Gastrocnemius medialis (tissue), 4 donors: ENCODE data around the gene LHX3. TPM values are rescaled to one million over a fixed set of nuclear protein-coding genes. Genes with fewer than 3 reads are reported as not detected.

ENCODE experiments used
- ATAC-seq, 2 donors: fragments of 150-250 bp; one replicate each; pipeline ENCODE4 v1.9.1; 2016
- DNase-seq, 2 donors: peaks; one replicate each; pipeline ENCODE4 v3.0.0-alpha.2; 2019
- H3K27ac ChIP-seq, 4 donors: fragments of 200-600 bp; sonication (generic); 1 replicate in 1 of 4; 2 replicates in 3 of 4; pipeline ENCODE4 v1.5.1; 2016 to 2018; ENCODE audit warnings: mild to moderate bottlenecking in 2 of 4, moderate library complexity in 1 of 4
- H3K27me3 ChIP-seq, 3 donors: fragments of 200-600 bp; sonication (generic) in 2 of 3; 1 replicate in 1 of 3; 2 replicates in 2 of 3; pipeline versions ENCODE4 v1.5.1 to v1.6.0; 2016 to 2019; ENCODE audit warnings: mild to moderate bottlenecking in 1 of 3, moderate library complexity in 1 of 3
- H3K36me3 ChIP-seq, 2 donors: fragments of 200-600 bp; sonication (generic) in 1 of 2; one replicate each; pipeline ENCODE4 v1.5.1; 2017 to 2018
- H3K4me1 ChIP-seq, 2 donors: fragments of 200-600 bp; sonication (generic) in 1 of 2; one replicate each; pipeline ENCODE4 v1.5.1; 2016 to 2017; ENCODE audit warnings: mild to moderate bottlenecking in 2 of 2
- H3K4me3 ChIP-seq, 4 donors: fragments of 200-600 bp; sonication (generic) in 3 of 4; 1 replicate in 1 of 4; 2 replicates in 3 of 4; pipeline ENCODE4 v1.5.1; 2016 to 2019; ENCODE audit warnings: mild to moderate bottlenecking in 2 of 4
- H3K9me3 ChIP-seq, 3 donors: fragments of 200-600 bp; sonication (generic) in 2 of 3; 1 replicate in 1 of 3; 2 replicates in 2 of 3; pipeline ENCODE4 v1.5.1; 2016 to 2019
- POLR2A ChIP-seq, 2 donors: fragments of 450-650 bp; IDR thresholded peaks; one replicate each; pipeline ENCODE4 v1.6.1; 2017; ENCODE audit warnings: antibody characterized with exemption in 2 of 2, mild to moderate bottlenecking in 2 of 2, moderate library complexity in 2 of 2
- in situ Hi-C, 4 donors: fragments of 200-750 bp; cut with MboI; loops; one replicate each; pipeline versions ENCODE4 v1.15.0 to v1.8.0; 2017; ENCODE audit warnings: low sequenced_read_pairs in 4 of 4
- intact Hi-C: fragments of 100-400 bp; cut with DNase I; formaldehyde crosslinking; loops from one replicate; pipeline ENCODE4 v1.15.1; 2023; ENCODE audit warnings: low total_unique reads
- total RNA-seq, 4 donors: library from RNA; depleted of rRNA; stranded (reverse); fragments of >200 nt; gene quantifications; one replicate each; pipeline versions ENCODE4 v1.1.0 to v1.2.3, GENCODE V29; 2016
- TF ChIP-seq, protein P1 (sequence below), 5 experiments: fragments of 450-650 bp in 3 of 5; fragments of 200-600 bp in 2 of 5; sonication (generic) in 2 of 5; IDR thresholded peaks in 4 of 5; conservative IDR thresholded peaks in 1 of 5; 1 replicate in 4 of 5; 2 replicates in 1 of 5; pipeline ENCODE4 v1.5.1; 2016 to 2019; ENCODE audit warnings: antibody characterized with exemption in 5 of 5, mild to moderate bottlenecking in 3 of 5, moderate library complexity in 3 of 5

Gene LHX3
- total RNA-seq, 4 donors from 2014 or later, result not detected

DNA sequence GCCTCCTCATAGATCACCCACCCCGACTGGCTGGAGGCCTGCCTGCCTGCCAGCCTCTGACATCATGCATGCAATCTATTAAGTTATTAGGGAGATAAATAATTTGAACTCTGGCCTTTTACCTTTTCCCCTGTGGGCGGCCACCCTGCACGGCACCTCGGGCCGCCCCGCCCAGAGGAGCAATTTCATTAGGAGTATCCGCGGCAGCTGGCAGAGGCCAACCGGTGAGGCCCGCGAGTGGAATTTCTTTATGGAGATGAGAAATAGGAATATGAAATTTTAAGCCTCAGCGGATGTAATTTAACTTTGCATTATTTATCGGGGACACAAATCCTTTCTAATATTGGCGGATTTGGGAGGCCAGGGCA is 22.5 kb downstream of the LHX3 start:
- H3K9me3 ChIP-seq, result no peaks in the 10 kb centered on the region
- intact Hi-C loops (no loop called here), in situ Hi-C loops (no loop called here)
- H3K36me3 ChIP-seq, result no peaks in the 10 kb centered on the region
- TF ChIP-seq POLR2A (IDR thresholded peaks at IDR 0.05), result no peak
- TF ChIP-seq, protein P1, sequence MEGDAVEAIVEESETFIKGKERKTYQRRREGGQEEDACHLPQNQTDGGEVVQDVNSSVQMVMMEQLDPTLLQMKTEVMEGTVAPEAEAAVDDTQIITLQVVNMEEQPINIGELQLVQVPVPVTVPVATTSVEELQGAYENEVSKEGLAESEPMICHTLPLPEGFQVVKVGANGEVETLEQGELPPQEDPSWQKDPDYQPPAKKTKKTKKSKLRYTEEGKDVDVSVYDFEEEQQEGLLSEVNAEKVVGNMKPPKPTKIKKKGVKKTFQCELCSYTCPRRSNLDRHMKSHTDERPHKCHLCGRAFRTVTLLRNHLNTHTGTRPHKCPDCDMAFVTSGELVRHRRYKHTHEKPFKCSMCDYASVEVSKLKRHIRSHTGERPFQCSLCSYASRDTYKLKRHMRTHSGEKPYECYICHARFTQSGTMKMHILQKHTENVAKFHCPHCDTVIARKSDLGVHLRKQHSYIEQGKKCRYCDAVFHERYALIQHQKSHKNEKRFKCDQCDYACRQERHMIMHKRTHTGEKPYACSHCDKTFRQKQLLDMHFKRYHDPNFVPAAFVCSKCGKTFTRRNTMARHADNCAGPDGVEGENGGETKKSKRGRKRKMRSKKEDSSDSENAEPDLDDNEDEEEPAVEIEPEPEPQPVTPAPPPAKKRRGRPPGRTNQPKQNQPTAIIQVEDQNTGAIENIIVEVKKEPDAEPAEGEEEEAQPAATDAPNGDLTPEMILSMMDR (IDR thresholded peaks at IDR 0.05 in 4 of 5, conservative IDR thresholded peaks at IDR 0.05 in 1 of 5), result no peak
- no peaks in the 10 kb centered on the region for H3K4me1 ChIP-seq
- no peak for DNase-seq
- no peak overlapping the region for H3K4me3 ChIP-seq
- ATAC-seq, result no peak
- no peak overlapping the region for H3K27ac ChIP-seq
- peaks cover 14 to 29% (median 23%) of the 10 kb centered on the region in 3 donors for H3K27me3 ChIP-seq

- no peak overlapping the region for H3K27ac ChIP-seq
- ATAC-seq (no peak), DNase-seq (no peak)
- H3K36me3 ChIP-seq, result no peaks in the 10 kb centered on the region
- intact Hi-C loops, result no loop called here
- H3K4me1 ChIP-seq, result no peaks in the 10 kb centered on the region
- H3K27me3 ChIP-seq, result peaks cover 9 to 26% (median 18%) of the 10 kb centered on the region in 3 donors
- in situ Hi-C loops, result no loop called here
- no peak overlapping the region for H3K4me3 ChIP-seq
- TF ChIP-seq POLR2A (IDR thresholded peaks at IDR 0.05), result no peak
- TF ChIP-seq, protein P1 (IDR thresholded peaks at IDR 0.05 in 4 of 5, conservative IDR thresholded peaks at IDR 0.05 in 1 of 5), result no peak
- no peaks in the 10 kb centered on the region for H3K9me3 ChIP-seq
These were observed 23.0 kb downstream of the LHX3 start for GRCh38 chr9:136181784-136182419.

GRCh38 chr9:136180586-136180985 is 24.3 kb downstream of the LHX3 start:
- Histone ChIP-seq H3K36me3 (no peaks in the 10 kb centered on the region), H3K9me3 (no peaks in the 10 kb centered on the region), H3K4me3 (no peak overlapping the region), H3K27me3 (peaks cover 1 to 17% (median 13%) of the 10 kb centered on the region in 3 donors), H3K4me1 (no peaks in the 10 kb centered on the region), H3K27ac (no peak overlapping the region)
- in situ Hi-C loops, result no loop called here
- DNase-seq (no peak), ATAC-seq (no peak)
- TF ChIP-seq, protein P1 (IDR thresholded peaks at IDR 0.05 in 4 of 5, conservative IDR thresholded peaks at IDR 0.05 in 1 of 5), result no peak
- TF ChIP-seq POLR2A (IDR thresholded peaks at IDR 0.05), result no peak
- intact Hi-C loops, result no loop called here

DNA sequence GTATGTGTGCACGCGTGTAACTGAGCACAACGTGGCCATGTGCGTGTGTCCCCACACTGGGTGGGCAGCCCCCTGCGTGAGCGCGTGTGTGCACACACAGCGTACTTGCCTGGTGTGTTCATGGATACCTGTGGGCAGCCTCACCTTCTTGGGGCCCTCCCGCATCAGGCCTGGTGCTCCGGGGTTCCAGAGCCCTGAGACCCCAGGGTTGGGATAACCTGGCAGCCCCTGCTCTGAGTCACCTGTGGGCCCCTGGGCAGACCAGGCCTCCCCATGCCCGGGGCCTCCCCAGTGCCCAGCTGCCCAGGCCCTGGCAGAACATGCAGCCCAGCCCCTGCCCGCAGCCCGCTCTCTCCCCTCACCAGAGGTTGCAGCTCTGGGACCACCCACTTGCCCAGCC is 25.2 kb downstream of the LHX3 start:
- no peaks in the 10 kb centered on the region for H3K4me1 ChIP-seq
- no peak for DNase-seq
- no peaks in the 10 kb centered on the region for H3K9me3 ChIP-seq
- intact Hi-C loops, result no loop called here
- in situ Hi-C loops, result no loop called here
- TF ChIP-seq, protein P1 (IDR thresholded peaks at IDR 0.05 in 4 of 5, conservative IDR thresholded peaks at IDR 0.05 in 1 of 5), result no peak
- TF ChIP-seq POLR2A (IDR thresholded peaks at IDR 0.05), result no peak
- H3K36me3 ChIP-seq, result no peaks in the 10 kb centered on the region
- no peak for ATAC-seq
- H3K4me3 ChIP-seq, result no peak overlapping the region
- H3K27ac ChIP-seq, result no peak overlapping the region
- peaks cover 0 to 9% (median 6%) of the 10 kb centered on the region in 3 donors for H3K27me3 ChIP-seq
